A172 (cell line): ENCODE results near the gene RPL19. TPM values are rescaled to one million over a fixed set of nuclear protein-coding genes. Genes with fewer than 3 reads are reported as not detected.

Experiments
- DNase-seq: peaks from one replicate; pipeline ENCODE4 v3.0.0-alpha.2; 2015; ENCODE audit warnings: low spot score
- total RNA-seq: library from RNA; depleted of rRNA; stranded (reverse); fragments of >200 nt; shearing (Covaris generic); gene quantifications from 2 replicates; pipeline ENCODE4 v1.2.3, GENCODE V29; 2014

Gene RPL19
- total RNA-seq, 1 experiment from 2014 or later = 2,918 TPM

DNA sequence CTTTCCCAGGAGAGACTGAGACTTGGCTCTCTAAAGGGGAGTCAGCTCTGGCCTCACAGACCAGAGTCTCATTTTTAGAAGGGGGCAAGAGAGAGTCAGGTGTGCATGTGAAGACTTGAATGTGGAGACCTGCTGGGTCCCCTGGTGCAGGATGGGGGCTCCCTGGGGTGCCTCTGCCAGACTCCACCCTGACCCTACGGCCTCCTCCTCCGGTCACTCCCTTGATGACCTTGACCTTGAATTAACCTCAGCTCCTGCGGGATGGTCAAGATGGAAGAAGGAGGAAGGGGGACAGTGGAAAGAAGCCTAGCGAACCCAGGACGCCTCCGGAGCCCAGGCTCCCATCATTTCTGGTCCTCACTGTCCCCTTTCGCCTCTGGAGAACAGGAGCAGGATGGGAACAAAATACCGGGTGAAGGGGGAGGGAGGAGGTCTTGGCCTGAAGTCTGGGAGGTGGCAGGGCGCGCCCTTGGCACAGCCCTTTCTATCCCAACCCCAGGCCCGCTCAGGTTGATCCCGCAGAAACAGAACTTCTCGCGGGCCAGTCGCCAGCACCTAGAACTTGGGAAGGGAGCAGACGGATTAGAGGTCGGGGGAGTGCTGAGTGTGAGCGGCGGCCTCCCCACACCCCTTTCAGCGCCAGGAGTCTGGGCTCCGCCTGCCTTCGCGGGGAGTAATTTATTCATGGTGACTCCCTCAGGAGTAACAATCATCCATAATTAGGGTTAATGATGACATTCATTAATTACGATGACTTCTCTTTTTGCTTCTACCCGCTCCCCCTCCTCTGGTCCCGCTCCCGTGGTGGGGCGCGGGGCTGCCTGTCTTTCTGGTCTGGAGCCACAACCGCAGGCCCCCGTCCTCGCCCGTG is 24.1 kb downstream of the RPL19 start:
- DNase-seq = no peak

DNA sequence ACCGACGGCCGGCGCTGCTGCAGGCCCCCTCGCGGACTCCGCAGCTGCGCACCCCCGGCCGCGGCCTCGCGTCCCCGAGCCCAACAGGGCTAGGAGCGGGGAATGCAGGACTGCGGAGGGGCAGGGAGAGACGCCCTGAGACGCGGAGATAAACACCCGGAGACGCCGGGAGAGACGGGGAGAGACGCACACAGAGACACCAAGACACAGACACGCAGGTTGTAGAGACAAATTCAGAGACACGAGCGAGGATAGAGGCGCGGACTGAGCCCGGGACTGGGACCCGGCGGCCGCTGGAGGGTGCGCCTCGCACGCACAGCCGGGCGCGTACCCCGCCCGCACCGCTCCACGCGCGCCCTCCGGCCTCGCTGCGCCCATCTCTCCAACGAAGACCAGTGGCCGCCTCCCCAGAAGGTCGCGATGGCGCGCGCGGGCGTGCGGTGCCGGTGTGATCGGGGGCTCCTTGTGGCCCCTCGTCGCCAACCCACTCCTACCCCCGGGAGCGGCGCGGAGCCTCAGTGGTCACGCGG is 24.8 kb downstream of the RPL19 start:
- no peak for DNase-seq

DNA sequence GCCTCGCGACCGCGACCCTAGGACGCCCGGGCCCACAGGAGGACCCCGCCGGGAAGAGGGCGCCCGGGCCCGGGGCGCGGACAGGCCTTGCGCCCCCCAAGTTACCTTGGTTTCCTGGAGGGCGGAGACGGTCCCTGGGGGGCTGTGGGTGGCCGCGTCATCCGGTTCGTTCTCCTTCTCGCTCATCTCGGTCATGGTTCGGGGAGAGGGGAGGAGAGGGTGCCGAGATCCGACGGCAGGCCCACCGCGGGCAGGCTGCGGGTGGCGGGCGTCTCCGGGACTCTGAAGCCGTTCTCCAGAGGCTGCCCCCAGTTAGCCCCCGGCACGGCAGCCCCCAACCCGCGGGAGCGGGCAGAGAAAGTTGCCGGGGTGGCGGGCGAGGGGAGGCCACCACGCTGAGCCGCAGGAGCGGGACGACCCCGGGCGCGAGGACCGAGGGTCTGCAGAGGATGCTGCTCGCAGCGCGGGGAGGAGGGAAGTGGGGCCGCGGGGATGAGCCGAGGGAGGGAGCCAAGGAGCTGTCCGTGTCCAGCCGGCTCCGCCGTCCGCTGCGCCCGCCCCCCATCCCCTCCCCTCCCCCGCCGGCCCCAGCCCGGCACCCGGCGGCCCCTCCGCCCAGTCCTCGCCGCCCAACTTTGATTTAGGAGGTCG is 25.4 kb downstream of the RPL19 start, which contains the start of gene STAC2:
STAC2 (minus strand) TSS at position 638 of the 651 bp plus-strand sequence; CDS start at position 195, 443 bp downstream.
- DNase-seq = no peak

- no peak for DNase-seq
These were observed 26.0 kb downstream of the RPL19 start for GRCh38 chr17:39225959-39226683.

- no peak for DNase-seq
These were observed 27.4 kb downstream of the RPL19 start for GRCh38 chr17:39227364-39227919.

DNA sequence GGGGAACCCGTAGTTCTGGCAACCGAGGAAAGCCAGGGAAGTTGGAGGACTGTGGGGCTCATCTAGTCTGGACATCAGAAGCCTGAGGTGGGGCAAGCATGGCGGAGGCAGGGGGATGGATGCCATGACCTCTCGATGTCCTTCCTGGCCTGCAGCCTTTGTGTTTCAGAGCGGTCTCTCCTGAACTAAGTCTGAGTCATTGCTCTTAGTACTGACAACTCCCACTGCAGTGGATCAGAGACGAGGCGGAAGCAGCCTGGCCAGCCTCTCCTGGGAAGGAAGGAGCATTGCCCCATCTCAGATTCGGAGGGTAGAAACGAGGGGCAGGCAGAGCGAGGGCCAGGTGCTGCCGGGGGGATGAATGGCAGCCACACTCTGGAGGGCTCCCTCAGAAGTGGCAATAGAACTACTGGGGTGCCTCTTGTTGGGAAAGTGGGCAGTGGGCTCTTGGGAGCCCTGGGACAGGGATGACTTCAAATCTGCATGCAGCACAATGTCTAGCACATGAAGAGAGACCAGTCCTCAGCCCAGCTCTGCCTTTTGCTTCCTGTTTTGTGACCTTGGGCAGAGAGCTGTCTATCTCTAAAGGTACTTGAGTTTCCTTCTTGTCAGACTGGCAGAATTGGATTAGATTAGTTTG is 29.3 kb downstream of the RPL19 start:
- DNase-seq = peak; percentile 78

- no peak for DNase-seq
These were observed 30.3 kb downstream of the RPL19 start for GRCh38 chr17:39230361-39230760.

DNA sequence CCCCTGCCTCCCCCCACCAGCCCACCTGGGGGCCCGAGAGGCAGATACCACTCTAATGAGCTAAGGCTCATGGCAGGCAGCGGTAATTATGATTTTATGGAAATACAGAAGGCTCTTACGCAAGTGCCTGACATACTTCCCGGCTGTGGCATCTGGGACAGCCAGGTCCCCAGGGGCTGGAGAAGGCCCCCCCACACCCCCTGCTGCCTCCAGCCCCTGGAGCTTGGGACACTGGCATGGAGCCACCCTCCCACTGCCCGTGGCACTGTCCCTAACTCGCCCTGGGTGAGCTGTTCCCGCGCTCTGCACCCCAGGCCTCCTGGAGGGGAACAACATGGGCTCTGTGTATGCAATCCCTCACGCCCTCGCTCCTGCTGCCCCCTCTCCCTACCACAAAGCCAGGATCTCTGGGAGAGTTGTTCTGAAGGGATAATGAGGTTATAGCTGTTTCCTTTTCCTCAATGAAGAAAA is 31.0 kb downstream of the RPL19 start:
- no peak for DNase-seq

- no peak for DNase-seq
These were observed 31.8 kb downstream of the RPL19 start for GRCh38 chr17:39231591-39232551.

GRCh38 chr17:39235555-39236449 is 35.7 kb downstream of the RPL19 start:
- peak; percentile 68 for DNase-seq

- no peak for DNase-seq
These were observed 36.4 kb downstream of the RPL19 start for GRCh38 chr17:39236450-39236927.

- no peak for DNase-seq
These were observed 36.9 kb downstream of the RPL19 start for GRCh38 chr17:39236981-39237441.

DNA sequence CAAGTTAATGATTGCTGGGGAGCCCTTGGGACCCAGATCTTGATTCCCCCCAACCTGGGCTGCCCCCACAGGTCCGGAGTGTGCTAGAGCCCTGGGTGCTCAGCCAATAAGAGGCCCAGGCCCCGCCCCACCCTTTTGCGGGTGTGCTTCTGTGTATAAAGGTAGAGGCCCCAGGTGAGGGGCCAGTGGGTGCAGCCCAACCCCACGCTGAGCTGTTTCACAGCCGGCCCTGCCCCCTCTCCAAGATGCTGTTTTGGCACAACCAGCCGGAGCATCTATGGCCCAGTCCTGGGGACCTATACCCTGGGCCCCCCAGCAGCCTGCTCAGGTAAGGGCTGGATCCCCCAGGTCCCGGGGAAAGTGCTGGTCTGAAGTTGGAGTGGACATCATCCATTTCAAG is 37.5 kb downstream of the RPL19 start:
- DNase-seq = no peak

DNA sequence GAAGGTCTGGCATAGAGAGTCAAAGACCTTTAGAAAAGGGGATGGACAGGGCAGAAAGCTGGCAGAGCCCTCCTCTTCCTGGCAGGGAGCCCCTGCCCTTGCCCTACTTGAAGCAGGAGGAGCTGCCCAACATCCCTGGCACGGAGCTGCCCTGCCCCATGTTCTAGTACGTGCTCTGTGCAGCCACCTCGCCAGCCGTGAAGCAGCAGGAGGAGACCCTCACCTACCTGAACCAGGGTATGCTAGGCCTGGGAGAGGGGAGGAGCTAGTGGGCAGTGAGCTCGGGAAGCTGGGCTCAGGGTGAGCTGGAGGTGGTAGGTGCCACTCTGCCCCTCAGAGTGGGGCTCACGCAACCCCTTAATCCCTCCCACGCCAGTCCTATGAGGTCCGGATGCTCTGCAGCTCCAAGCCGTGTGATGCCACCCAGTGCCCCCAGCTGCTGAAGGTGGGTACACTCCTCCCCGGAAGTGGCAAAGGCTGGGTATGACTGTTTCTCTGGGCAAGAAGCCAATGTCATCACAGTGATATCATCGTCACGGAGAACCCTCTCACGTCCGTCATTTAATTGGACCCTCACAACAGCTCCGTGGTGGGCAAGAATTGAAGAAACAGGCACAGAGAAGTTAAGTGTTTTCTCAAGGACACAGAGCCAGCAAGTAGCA is 38.4 kb downstream of the RPL19 start:
- peak; percentile 89 for DNase-seq

DNA sequence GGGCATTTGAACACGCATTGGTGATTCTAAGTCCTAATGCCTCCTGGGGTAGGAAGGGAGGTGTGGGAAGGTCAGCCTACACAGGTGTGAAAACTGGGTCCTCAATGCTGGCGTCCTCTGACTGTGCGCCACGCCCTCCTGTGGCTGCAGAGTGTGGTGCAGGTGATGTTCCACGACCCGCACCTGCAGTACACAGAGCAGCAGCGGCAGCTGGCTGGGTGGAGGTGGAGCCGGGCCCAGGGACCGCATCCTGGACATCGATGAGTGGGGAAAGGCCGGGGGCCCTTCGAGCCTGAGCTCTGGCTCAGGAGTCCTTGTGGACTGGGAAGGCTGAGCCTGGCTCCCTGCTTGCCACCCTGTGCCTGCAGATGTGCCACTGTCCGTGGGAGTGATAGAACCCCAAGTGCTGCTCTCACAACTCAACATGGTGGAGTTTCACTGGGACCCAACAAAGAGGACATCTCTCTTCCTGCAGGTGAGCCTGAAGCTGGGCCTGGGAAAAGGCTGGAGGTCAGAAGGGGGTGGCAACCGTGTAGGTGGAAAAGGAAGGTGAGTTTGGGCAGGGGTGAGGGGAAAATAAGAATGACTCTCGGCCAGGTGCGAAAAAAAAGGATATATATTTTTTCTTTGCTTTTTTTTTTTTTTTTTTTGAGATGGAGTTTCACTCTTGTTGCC is 39.7 kb downstream of the RPL19 start:
- no peak for DNase-seq

DNA sequence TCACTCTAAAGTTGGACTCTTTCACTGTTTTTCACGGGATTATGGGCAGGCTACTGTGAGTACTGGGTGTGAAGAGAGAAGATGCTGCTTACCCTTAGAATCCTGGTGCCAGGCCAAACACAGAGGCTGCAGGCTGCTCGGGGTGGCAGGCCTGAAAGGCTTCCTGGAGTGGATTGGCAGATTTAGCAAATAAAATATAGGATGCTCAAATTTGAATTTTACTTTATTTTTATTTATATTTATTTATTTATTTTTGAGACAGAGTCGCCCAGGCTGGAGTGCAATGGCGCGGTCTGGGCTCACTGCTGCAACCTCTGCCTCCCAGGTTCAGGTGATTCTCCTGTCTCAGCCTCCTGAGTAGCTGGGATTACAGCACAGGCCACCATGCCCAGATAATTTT is 40.5 kb downstream of the RPL19 start:
- no peak for DNase-seq

- DNase-seq = no peak
These were observed 43.1 kb downstream of the RPL19 start for GRCh38 chr17:39243155-39243554.
